HEK293T (cell line): ENCODE data around the gene PAFAH1B2.

Experiments used
- CTCF ChIA-PET: fragments of 350-600 bp; formaldehyde crosslinking; extraction: SDS; loops from one replicate; lab custom pipeline; 2021; ENCODE audit warnings: antibody characterized with exemption, inconsistent platforms; lab: Yijun Ruan, JAX
- POLR2A ChIA-PET: fragments of 350-600 bp; formaldehyde crosslinking; extraction: SDS; loops from one replicate; lab custom pipeline; 2020; ENCODE audit warnings: antibody characterized with exemption, inconsistent platforms; lab: Yijun Ruan, JAX
- DNase-seq: peaks from one replicate; pipeline ENCODE4 v3.0.0; 2012; ENCODE audit warnings: mixed read lengths; ENCODE audit errors: extremely low spot score
- ARNT ChIP-seq: fragments of 450-650 bp; IDR thresholded peaks from 2 replicates; pipeline ENCODE4 v1.6.1; 2017; ENCODE audit warnings: mild to moderate bottlenecking
- BHLHE40 ChIP-seq: fragments of 450-650 bp; IDR thresholded peaks from 2 replicates; pipeline ENCODE4 v1.6.1; 2016; ENCODE audit warnings: mild to moderate bottlenecking, moderate library complexity, borderline replicate concordance
- CTBP1 ChIP-seq: fragments of 450-650 bp; IDR thresholded peaks from 2 replicates; pipeline ENCODE4 v1.6.1; 2016; ENCODE audit warnings: borderline replicate concordance
- ELF4 ChIP-seq: fragments of 450-650 bp; IDR thresholded peaks from 2 replicates; pipeline ENCODE4 v1.6.1; 2017; ENCODE audit warnings: antibody characterized with exemption
- FOXA1 ChIP-seq: fragments of 450-650 bp; IDR thresholded peaks from 2 replicates; pipeline ENCODE4 v1.6.1; 2016; ENCODE audit warnings: mild to moderate bottlenecking
- FOXK2 ChIP-seq: fragments of 450-650 bp; IDR thresholded peaks from 2 replicates; pipeline ENCODE4 v1.6.1; 2016; ENCODE audit warnings: mild to moderate bottlenecking
- FOXM1 ChIP-seq: fragments of 450-650 bp; IDR thresholded peaks from 2 replicates; pipeline ENCODE4 v1.6.1; 2017; ENCODE audit warnings: mild to moderate bottlenecking, borderline replicate concordance
- HDGF ChIP-seq: fragments of 450-650 bp; IDR thresholded peaks from 2 replicates; pipeline ENCODE4 v1.6.1; 2017; ENCODE audit warnings: antibody characterized with exemption, borderline replicate concordance
- L3MBTL2 ChIP-seq: fragments of 450-650 bp; conservative IDR thresholded peaks from 2 replicates; pipeline ENCODE4 v1.6.1; 2016; ENCODE audit warnings: mild to moderate bottlenecking
- LEF1 ChIP-seq: fragments of 450-650 bp; IDR thresholded peaks from 2 replicates; pipeline ENCODE4 v1.6.1; 2017; ENCODE audit warnings: mild to moderate bottlenecking, borderline replicate concordance
- NFRKB ChIP-seq: fragments of 450-650 bp; IDR thresholded peaks from 2 replicates; pipeline ENCODE4 v1.6.1; 2016; ENCODE audit warnings: mild to moderate bottlenecking, moderate library complexity
- PKNOX1 ChIP-seq: fragments of 450-650 bp; IDR thresholded peaks from 2 replicates; pipeline ENCODE4 v1.6.1; 2016
- SP1 ChIP-seq: fragments of 450-650 bp; IDR thresholded peaks from 2 replicates; pipeline ENCODE4 v1.6.1; 2017
- SUZ12 ChIP-seq: fragments of 450-650 bp; IDR thresholded peaks from 2 replicates; pipeline ENCODE4 v1.6.1; 2016; ENCODE audit warnings: mild to moderate bottlenecking
- TARDBP ChIP-seq: fragments of 450-650 bp; IDR thresholded peaks from 2 replicates; pipeline ENCODE4 v1.6.1; 2016
- ZNF384 ChIP-seq: fragments of 450-650 bp; IDR thresholded peaks from 2 replicates; pipeline ENCODE4 v1.6.1; 2016

Gene PAFAH1B2

GRCh38 chr11:117197006-117197405 lies 52.9 kb downstream of the PAFAH1B2 start:
- ChIA-PET CTCF (interaction anchor here (0.5 kb wide), 1 partner anchor 39 kb away, joined by 3 read pairs; no protein-coding TSS in a partner anchor), POLR2A (no interaction called here)
- no peak for DNase-seq
- TF ChIP-seq ELF4 (no peak), L3MBTL2 (no peak), FOXM1 (no peak), SP1 (no peak), CTBP1 (no peak), TARDBP (no peak), FOXK2 (no peak), PKNOX1 (no peak), ARNT (no peak), SUZ12 (no peak), BHLHE40 (no peak), NFRKB (no peak), LEF1 (no peak), HDGF (no peak), ZNF384 (no peak), FOXA1 (no peak)

- DNase-seq = peak; percentile 62
- no peak for TF ChIP-seq PKNOX1
- TF ChIP-seq LEF1 = no peak
- TF ChIP-seq FOXM1 = no peak
- TF ChIP-seq ELF4 = no peak
- TF ChIP-seq SP1 = no peak
- TF ChIP-seq NFRKB = no peak
- TF ChIP-seq TARDBP = no peak
- no peak for TF ChIP-seq BHLHE40
- no peak for TF ChIP-seq FOXK2
- no peak for TF ChIP-seq ZNF384
- no peak for TF ChIP-seq FOXA1
- TF ChIP-seq ARNT = no peak
- TF ChIP-seq L3MBTL2 = no peak
- TF ChIP-seq SUZ12 = no peak
- no peak for TF ChIP-seq HDGF
- no peak for TF ChIP-seq CTBP1
- POLR2A ChIA-PET = no interaction called here
- CTCF ChIA-PET = no interaction called here
Observed at GRCh38 chr11:117197516-117198456, 53.7 kb downstream of the PAFAH1B2 start.

GRCh38 chr11:117198613-117199012 lies 54.5 kb downstream of the PAFAH1B2 start:
- ChIA-PET CTCF (no interaction called here), POLR2A (no interaction called here)
- TF ChIP-seq FOXK2 (no peak), CTBP1 (no peak), L3MBTL2 (no peak), SP1 (no peak), FOXA1 (no peak)
- no peak for DNase-seq

- ChIA-PET POLR2A (no interaction called here), CTCF (no interaction called here)
- DNase-seq = no peak
- TF ChIP-seq HDGF = no peak
- TF ChIP-seq CTBP1 = no peak
- no peak for TF ChIP-seq ZNF384
- no peak for TF ChIP-seq TARDBP
- TF ChIP-seq SUZ12 = no peak
- TF ChIP-seq BHLHE40 = no peak
- no peak for TF ChIP-seq ELF4
- no peak for TF ChIP-seq SP1
- no peak for TF ChIP-seq FOXA1
Observed at GRCh38 chr11:117199053-117199915, 55.2 kb downstream of the PAFAH1B2 start, which contains the start of gene TAGLN. TSS of gene TAGLN (plus strand) at chr11:117199370. CDS start at chr11:117203014, 3,644 bp downstream.

GRCh38 chr11:117199916-117200812 lies 56.1 kb downstream of the PAFAH1B2 start:
- TF ChIP-seq SUZ12 = no peak
- DNase-seq = no peak
- ChIA-PET CTCF (no interaction called here), POLR2A (no interaction called here)
